ENCODE results near the gene CRYBG2. TPM values are rescaled to one million over a fixed set of nuclear protein-coding genes. Genes with fewer than 3 reads are reported as not detected.

The CRYBG2 gene
- total RNA-seq, 1 donor from 2014 or later: 3.0 TPM

- Histone ChIP-seq H3K9ac (no peak overlapping the region), H3K4me3 (no peak overlapping the region), H3K4me1 (peaks cover 24% of the 10 kb centered on the region), H3K4me2 (peak overlapping the region; percentile 38), H3K27ac (no peak overlapping the region), H3K79me2 (ENCODE audit: low read depth) (no peaks in the 10 kb centered on the region), H3K9me3 (ENCODE audit: low read depth) (no peaks in the 10 kb centered on the region), H2AFZ (replicated peaks) (no peak overlapping the region), H3K36me3 (no peaks in the 10 kb centered on the region), H3K27me3 (no peaks in the 10 kb centered on the region), H4K20me1 (ENCODE audit: low read depth) (no peaks in the 10 kb centered on the region), H3F3A (ENCODE audit: low read depth) (peaks cover 4% of the 10 kb centered on the region)
- Mint-ChIP-seq H3K9me3 (no peaks in the 10 kb centered on the region), H3K27ac (peak overlapping the region; percentile 91), H3K4me1 (peaks cover 51% of the 10 kb centered on the region), H3K27me3 (ENCODE audit: insufficient read depth, low read depth) (peaks cover 10% of the 10 kb centered on the region), H3K4me3 (peak overlapping the region; percentile 48), H3K36me3 (no peaks in the 10 kb centered on the region)
- TF ChIP-seq EZH2phosphoT487 (IDR thresholded peaks at IDR 0.05): no peak
- TF ChIP-seq, protein P1, sequence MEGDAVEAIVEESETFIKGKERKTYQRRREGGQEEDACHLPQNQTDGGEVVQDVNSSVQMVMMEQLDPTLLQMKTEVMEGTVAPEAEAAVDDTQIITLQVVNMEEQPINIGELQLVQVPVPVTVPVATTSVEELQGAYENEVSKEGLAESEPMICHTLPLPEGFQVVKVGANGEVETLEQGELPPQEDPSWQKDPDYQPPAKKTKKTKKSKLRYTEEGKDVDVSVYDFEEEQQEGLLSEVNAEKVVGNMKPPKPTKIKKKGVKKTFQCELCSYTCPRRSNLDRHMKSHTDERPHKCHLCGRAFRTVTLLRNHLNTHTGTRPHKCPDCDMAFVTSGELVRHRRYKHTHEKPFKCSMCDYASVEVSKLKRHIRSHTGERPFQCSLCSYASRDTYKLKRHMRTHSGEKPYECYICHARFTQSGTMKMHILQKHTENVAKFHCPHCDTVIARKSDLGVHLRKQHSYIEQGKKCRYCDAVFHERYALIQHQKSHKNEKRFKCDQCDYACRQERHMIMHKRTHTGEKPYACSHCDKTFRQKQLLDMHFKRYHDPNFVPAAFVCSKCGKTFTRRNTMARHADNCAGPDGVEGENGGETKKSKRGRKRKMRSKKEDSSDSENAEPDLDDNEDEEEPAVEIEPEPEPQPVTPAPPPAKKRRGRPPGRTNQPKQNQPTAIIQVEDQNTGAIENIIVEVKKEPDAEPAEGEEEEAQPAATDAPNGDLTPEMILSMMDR (IDR thresholded peaks at IDR 0.05): no peak
- TF ChIP-seq EZH2 (IDR thresholded peaks at IDR 0.05): no peak
- peak; percentile 20 for DNase-seq (ENCODE audit: low spot score)
Measured at GRCh38 chr1:26290122-26290881, 63.6 kb downstream of the CRYBG2 start.

DNA sequence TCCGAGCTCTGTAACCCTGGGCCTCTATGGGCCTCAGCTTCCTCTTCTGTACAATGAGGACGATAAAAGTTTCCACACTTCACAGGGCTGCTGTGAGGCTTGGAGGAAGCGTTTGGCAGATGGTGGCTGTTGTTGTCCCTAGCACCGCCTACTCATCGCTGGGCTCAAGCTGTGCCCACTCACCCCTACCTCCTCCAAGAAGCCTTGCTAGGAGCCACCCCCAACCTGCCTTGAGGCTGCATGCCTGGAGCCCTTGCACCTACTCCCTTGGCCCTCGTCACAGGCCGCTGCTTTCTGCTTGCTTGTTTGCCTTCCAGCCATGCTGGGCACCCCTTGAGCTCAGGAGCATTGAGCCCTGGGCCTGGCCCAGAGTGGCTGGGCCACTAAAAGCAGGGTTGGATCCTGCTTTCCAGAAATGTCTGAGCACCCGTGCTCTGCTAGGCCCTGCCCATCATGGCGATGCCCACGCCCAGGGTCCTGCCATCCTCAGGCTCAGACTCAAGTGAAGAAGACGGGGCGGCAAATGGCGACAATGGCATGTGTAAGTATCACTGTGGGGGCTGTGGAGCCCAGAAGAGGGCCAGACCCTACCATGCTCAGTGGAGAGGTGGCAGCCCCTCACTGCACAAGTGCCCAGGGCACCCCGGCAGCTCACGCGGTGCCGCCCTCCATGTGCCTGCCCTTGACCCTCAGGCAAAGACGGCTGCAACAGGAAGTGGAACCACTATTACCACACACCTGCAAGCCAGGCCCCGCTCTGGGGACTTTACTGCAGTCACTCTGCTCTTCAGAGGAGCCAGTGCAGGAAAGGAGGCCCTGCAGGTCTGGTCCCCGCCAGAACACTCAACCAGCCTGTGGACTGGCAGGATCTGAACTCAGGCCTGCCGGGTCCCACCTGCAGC is 64.5 kb downstream of the CRYBG2 start:
- peak overlapping the region; percentile 33 for H3K4me3 Mint-ChIP-seq
- Histone ChIP-seq H3K9ac (no peak overlapping the region), H2AFZ (replicated peaks) (no peak overlapping the region), H3K79me2 (ENCODE audit: low read depth) (no peaks in the 10 kb centered on the region), H3K27me3 (no peaks in the 10 kb centered on the region), H4K20me1 (ENCODE audit: low read depth) (no peaks in the 10 kb centered on the region), H3K27ac (peak overlapping the region; percentile 46), H3K9me3 (ENCODE audit: low read depth) (no peaks in the 10 kb centered on the region), H3K4me3 (no peak overlapping the region), H3K4me1 (peaks cover 25% of the 10 kb centered on the region), H3F3A (ENCODE audit: low read depth) (peaks cover 5% of the 10 kb centered on the region), H3K36me3 (no peaks in the 10 kb centered on the region), H3K4me2 (no peak overlapping the region)
- peaks cover 13% of the 10 kb centered on the region for H3K27me3 Mint-ChIP-seq (ENCODE audit: insufficient read depth, low read depth)
- peaks cover 57% of the 10 kb centered on the region for H3K4me1 Mint-ChIP-seq
- no peaks in the 10 kb centered on the region for H3K36me3 Mint-ChIP-seq
- no peaks in the 10 kb centered on the region for H3K9me3 Mint-ChIP-seq
- TF ChIP-seq EZH2 (IDR thresholded peaks at IDR 0.05): no peak
- no peak for TF ChIP-seq EZH2phosphoT487 (IDR thresholded peaks at IDR 0.05)
- TF ChIP-seq, protein P1 (IDR thresholded peaks at IDR 0.05): no peak
- peak overlapping the region; percentile 33 for H3K27ac Mint-ChIP-seq
- DNase-seq (ENCODE audit: low spot score): peak; percentile 33

DNA sequence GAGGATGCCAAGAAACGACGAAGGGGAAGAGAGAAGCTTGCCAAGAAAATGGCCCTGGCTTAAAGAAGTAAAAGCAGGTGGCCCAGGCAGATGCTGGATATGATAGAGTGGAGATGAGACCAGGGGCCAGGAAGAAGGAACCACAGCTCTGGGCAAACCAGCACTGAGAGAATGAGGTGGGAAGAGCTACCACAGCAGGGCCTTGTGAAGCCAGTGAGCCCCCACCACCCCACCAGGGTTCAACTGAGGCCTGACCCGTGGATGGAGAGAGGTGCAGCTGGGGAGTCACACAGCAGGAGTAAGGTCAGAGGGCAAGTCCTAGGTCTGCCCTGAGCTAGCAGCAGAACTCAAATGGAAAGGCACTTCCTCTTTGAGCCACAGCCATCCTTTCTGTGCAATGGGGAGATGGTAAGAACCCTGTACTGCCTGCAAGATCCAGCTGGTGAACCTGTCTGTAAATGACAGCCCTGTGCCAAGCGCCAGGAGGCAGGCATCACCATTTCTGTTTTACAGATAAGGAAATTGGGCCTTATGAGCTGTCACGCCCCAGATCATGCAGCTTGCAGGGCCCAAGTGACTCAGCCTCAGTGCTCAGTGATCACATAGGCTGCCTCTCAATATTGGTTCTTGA is 65.5 kb downstream of the CRYBG2 start:
- no peaks in the 10 kb centered on the region for H3K79me2 ChIP-seq (ENCODE audit: low read depth)
- Mint-ChIP-seq H3K27me3 (ENCODE audit: insufficient read depth, low read depth) (peaks cover 13% of the 10 kb centered on the region), H3K36me3 (no peaks in the 10 kb centered on the region), H3K4me3 (no peak overlapping the region), H3K4me1 (peaks cover 60% of the 10 kb centered on the region), H3K27ac (no peak overlapping the region), H3K9me3 (no peaks in the 10 kb centered on the region)
- H3K4me3 ChIP-seq: no peak overlapping the region
- H3K9me3 ChIP-seq (ENCODE audit: low read depth): no peaks in the 10 kb centered on the region
- no peak overlapping the region for H3K27ac ChIP-seq
- TF ChIP-seq EZH2phosphoT487 (IDR thresholded peaks at IDR 0.05): no peak
- TF ChIP-seq, protein P1 (IDR thresholded peaks at IDR 0.05): no peak
- no peak for TF ChIP-seq EZH2 (IDR thresholded peaks at IDR 0.05)
- H3K4me1 ChIP-seq: peaks cover 25% of the 10 kb centered on the region
- H3K27me3 ChIP-seq: no peaks in the 10 kb centered on the region
- H3F3A ChIP-seq (ENCODE audit: low read depth): peaks cover 5% of the 10 kb centered on the region
- H2AFZ ChIP-seq (replicated peaks): no peak overlapping the region
- no peaks in the 10 kb centered on the region for H4K20me1 ChIP-seq (ENCODE audit: low read depth)
- no peak overlapping the region for H3K9ac ChIP-seq
- H3K4me2 ChIP-seq: no peak overlapping the region
- no peaks in the 10 kb centered on the region for H3K36me3 ChIP-seq
- no peak for DNase-seq (ENCODE audit: low spot score)

Measured in neural progenitor cell (in vitro differentiated cells).